ENCODE data around the gene TBXAS1. TPM values are rescaled to one million over a fixed set of nuclear protein-coding genes. Genes with fewer than 3 reads are reported as not detected.

The TBXAS1 gene
- total and polyA plus RNA-seq, 5 donors from 2014 or later: 5.2 to 21.2 (median 11.3) TPM

DNA sequence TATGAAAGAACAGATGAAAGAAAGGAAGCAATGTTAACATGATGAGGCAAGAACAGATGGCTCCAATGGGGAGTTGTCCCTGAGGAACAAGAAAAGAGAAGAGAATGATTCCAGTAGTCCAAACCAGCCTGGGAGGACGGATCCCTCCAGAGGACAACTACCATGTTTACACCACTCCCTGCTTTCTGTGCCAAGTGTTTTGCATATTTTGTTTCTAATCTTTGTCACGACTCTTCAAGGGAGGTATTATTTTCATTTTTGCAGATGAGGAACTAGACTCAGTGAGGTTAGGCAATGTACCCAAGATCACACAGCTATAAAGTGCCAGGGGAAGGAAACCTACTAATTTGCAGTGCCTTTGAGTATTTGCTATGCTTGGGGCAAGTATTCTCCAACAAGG is 117.5 kb downstream of the TBXAS1 start:
- no peaks in the 10 kb centered on the region for H3K36me3 ChIP-seq (ENCODE audit: control insufficient read depth, insufficient read depth, low read length)

DNA sequence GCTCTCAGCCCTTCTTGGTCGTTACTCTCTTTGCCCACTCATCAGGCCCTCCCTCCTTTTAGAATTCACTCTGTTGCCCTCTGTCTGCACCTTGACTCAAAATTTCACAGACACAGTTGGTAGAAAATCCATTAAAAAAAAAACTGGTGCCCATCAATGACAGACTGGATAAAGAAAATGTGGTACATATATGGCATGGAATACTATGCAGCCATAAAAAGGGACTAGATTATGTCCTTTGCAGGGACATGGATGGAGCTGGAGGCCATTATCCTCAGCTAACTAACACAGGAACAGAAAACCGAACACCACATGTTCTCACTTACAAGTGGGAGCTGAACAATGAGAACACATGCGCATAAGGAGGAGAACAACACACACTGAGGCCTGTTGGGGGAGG is 118.0 kb downstream of the TBXAS1 start:
- Histone ChIP-seq H3K9me3 (ENCODE audit: control insufficient read depth in 2 of 2, low read length in 2 of 2) (peaks cover 3 to 7% of the 10 kb centered on the region in 2 experiments), H3K36me3 (ENCODE audit: control insufficient read depth, insufficient read depth, low read length) (no peaks in the 10 kb centered on the region), H3K27ac (ENCODE audit: insufficient read depth, low read length, poor library complexity, severe bottlenecking) (no peak overlapping the region), H3K4me1 (ENCODE audit: control insufficient read depth, insufficient read depth, low read length, poor library complexity, severe bottlenecking) (no peaks in the 10 kb centered on the region), H3K4me3 (ENCODE audit: low read depth, low read length) (no peak overlapping the region), H3K27me3 (ENCODE audit: control insufficient read depth, insufficient read depth, low read length) (peaks cover 9% of the 10 kb centered on the region)
- peaks cover 0 to 4% (median 0%) of the 10 kb centered on the region in 4 donors for H3K4me1 Mint-ChIP-seq
- no peak overlapping the region for H3K27ac Mint-ChIP-seq
- peaks cover 0 to 21% (median 5%) of the 10 kb centered on the region in 7 donors for H3K9me3 Mint-ChIP-seq
- H3K4me3 Mint-ChIP-seq: no peak overlapping the region
- DNase-seq: no peak
- peaks cover 26% of the 10 kb centered on the region for H3K27me3 Mint-ChIP-seq
- H3K36me3 Mint-ChIP-seq: no peaks in the 10 kb centered on the region
- no peak for ATAC-seq (ENCODE audit: low read depth in 2 of 2)

More for the DNA sequence above, 117.5 kb downstream of the TBXAS1 start:
- DNase-seq (no peak), ATAC-seq (ENCODE audit: low read depth in 2 of 2) (no peak)
- Mint-ChIP-seq H3K4me3 (no peak overlapping the region), H3K9me3 (peaks cover 0 to 21% (median 5%) of the 10 kb centered on the region in 7 donors), H3K36me3 (no peaks in the 10 kb centered on the region), H3K27me3 (peaks cover 26% of the 10 kb centered on the region), H3K4me1 (peaks cover 0 to 4% (median 0%) of the 10 kb centered on the region in 4 donors), H3K27ac (no peak overlapping the region)
- Histone ChIP-seq H3K9me3 (ENCODE audit: control insufficient read depth in 2 of 2, low read length in 2 of 2) (peaks cover 3 to 7% of the 10 kb centered on the region in 2 experiments), H3K4me1 (ENCODE audit: control insufficient read depth, insufficient read depth, low read length, poor library complexity, severe bottlenecking) (no peaks in the 10 kb centered on the region), H3K27me3 (ENCODE audit: control insufficient read depth, insufficient read depth, low read length) (peaks cover 9% of the 10 kb centered on the region), H3K27ac (ENCODE audit: insufficient read depth, low read length, poor library complexity, severe bottlenecking) (no peak overlapping the region), H3K4me3 (ENCODE audit: low read depth, low read length) (no peak overlapping the region)

DNA sequence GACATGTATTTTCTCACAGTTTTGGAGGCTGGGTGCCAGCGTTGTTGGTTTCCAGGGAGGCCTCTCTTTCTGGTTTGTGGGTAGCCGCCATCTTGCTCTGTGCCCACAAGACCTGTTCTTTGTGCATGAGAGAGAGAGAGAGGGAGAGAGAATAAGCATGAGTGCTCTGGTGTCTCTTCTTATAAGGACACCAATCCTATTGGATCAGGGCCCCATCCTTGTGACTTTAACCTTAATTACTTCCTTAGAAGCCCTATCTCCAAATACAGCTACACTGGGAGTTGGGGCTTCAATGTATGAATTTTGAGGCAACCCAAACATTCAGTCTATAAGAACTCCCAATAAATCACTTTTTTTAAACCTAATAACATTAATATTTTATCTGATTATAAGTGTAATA is 119.1 kb downstream of the TBXAS1 start:
- peaks cover 0 to 4% (median 0%) of the 10 kb centered on the region in 4 donors for H3K4me1 Mint-ChIP-seq
- no peak overlapping the region for H3K27ac Mint-ChIP-seq
- Histone ChIP-seq H3K4me1 (ENCODE audit: control insufficient read depth, insufficient read depth, low read length, poor library complexity, severe bottlenecking) (no peaks in the 10 kb centered on the region), H3K27me3 (ENCODE audit: control insufficient read depth, insufficient read depth, low read length) (peaks cover 6% of the 10 kb centered on the region), H3K4me3 (ENCODE audit: low read depth, low read length) (no peak overlapping the region), H3K36me3 (ENCODE audit: control insufficient read depth, insufficient read depth, low read length) (no peaks in the 10 kb centered on the region), H3K27ac (ENCODE audit: insufficient read depth, low read length, poor library complexity, severe bottlenecking) (no peak overlapping the region), H3K9me3 (ENCODE audit: control insufficient read depth in 2 of 2, low read length in 2 of 2) (peaks cover 3 to 7% of the 10 kb centered on the region in 2 experiments)
- no peak overlapping the region for H3K4me3 Mint-ChIP-seq
- peaks cover 26% of the 10 kb centered on the region for H3K27me3 Mint-ChIP-seq
- H3K9me3 Mint-ChIP-seq: peaks cover 0 to 21% (median 5%) of the 10 kb centered on the region in 7 donors
- ATAC-seq (ENCODE audit: low read depth in 2 of 2) (no peak), DNase-seq (no peak)
- no peaks in the 10 kb centered on the region for H3K36me3 Mint-ChIP-seq

DNA sequence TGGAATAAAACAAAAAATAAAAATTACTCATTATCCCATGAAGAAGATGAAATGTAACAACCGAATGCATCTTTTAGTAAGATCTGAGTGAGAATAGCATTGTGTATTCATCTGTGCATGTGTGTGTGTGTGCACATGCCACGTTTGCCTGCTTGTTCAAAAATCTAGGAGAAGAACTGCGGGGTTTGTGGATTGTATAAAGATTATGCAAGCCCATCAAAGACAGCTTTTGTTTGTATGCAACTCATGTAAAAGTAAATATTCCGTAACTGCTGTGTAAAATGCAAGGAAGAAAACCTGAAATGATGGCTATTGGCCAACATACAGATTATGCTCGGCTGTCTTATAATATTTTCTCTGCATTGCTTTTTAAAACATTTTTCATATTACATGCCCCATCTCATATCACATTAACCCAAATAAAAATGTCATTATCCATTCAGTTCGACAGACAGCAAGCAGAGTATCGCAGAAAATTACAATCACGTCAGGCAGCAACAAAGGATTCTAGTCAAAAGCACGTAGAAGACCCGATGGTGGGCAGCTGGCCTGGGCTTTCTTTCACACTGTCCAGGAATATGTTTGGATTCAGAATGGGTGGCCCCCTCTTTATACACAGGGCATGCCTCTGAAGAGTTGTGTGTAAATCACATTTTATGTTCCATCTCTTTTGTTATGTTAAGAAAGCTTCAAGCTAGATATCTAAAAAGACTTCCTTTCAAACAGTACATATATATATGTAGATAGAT is 119.7 kb downstream of the TBXAS1 start:
- peaks cover 0 to 21% (median 5%) of the 10 kb centered on the region in 7 donors for H3K9me3 Mint-ChIP-seq
- no peaks in the 10 kb centered on the region for H3K36me3 ChIP-seq (ENCODE audit: control insufficient read depth, insufficient read depth, low read length)
- peaks cover 6% of the 10 kb centered on the region for H3K27me3 ChIP-seq (ENCODE audit: control insufficient read depth, insufficient read depth, low read length)
- peaks cover 0 to 4% (median 0%) of the 10 kb centered on the region in 4 donors for H3K4me1 Mint-ChIP-seq
- no peaks in the 10 kb centered on the region for H3K4me1 ChIP-seq (ENCODE audit: control insufficient read depth, insufficient read depth, low read length, poor library complexity, severe bottlenecking)
- no peaks in the 10 kb centered on the region for H3K36me3 Mint-ChIP-seq
- H3K27me3 Mint-ChIP-seq: peaks cover 26% of the 10 kb centered on the region
- no peak for ATAC-seq (ENCODE audit: low read depth in 2 of 2)
- H3K4me3 ChIP-seq (ENCODE audit: low read depth, low read length): no peak overlapping the region
- H3K4me3 Mint-ChIP-seq: no peak overlapping the region
- DNase-seq: no peak
- H3K9me3 ChIP-seq (ENCODE audit: control insufficient read depth in 2 of 2, low read length in 2 of 2): peaks cover 3 to 7% of the 10 kb centered on the region in 2 experiments
- no peak overlapping the region for H3K27ac ChIP-seq (ENCODE audit: insufficient read depth, low read length, poor library complexity, severe bottlenecking)
- H3K27ac Mint-ChIP-seq: no peak overlapping the region

DNA sequence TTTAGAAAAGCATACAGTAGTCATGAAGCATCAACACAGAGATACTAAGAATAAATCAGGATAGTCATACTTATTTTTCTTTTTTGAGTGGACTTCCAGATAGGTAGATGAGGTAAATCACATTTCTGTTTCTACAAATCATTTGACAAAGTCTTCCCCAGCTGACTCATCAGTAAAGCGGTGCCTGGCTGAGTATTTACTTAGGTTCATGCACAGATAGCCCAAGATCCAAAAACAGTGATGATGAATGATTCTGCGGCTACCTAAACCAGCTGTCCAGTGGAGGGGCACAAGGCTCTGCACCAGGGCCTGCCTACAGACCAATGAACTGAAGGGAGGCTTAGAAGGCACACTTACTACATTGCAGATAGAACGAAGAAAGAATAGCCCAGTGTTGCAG is 120.6 kb downstream of the TBXAS1 start:
- Mint-ChIP-seq H3K36me3 (no peaks in the 10 kb centered on the region), H3K4me3 (no peak overlapping the region), H3K27me3 (peaks cover 18% of the 10 kb centered on the region), H3K9me3 (peaks cover 0 to 21% (median 5%) of the 10 kb centered on the region in 7 donors), H3K27ac (no peak overlapping the region), H3K4me1 (peaks cover 0 to 4% (median 0%) of the 10 kb centered on the region in 4 donors)
- DNase-seq (no peak), ATAC-seq (ENCODE audit: low read depth in 2 of 2) (no peak)
- Histone ChIP-seq H3K4me3 (ENCODE audit: low read depth, low read length) (no peak overlapping the region), H3K27me3 (ENCODE audit: control insufficient read depth, insufficient read depth, low read length) (peaks cover 6% of the 10 kb centered on the region), H3K9me3 (ENCODE audit: control insufficient read depth in 2 of 2, low read length in 2 of 2) (peaks cover 3 to 7% of the 10 kb centered on the region in 2 experiments), H3K27ac (ENCODE audit: insufficient read depth, low read length, poor library complexity, severe bottlenecking) (no peak overlapping the region), H3K36me3 (ENCODE audit: control insufficient read depth, insufficient read depth, low read length) (no peaks in the 10 kb centered on the region), H3K4me1 (ENCODE audit: control insufficient read depth, insufficient read depth, low read length, poor library complexity, severe bottlenecking) (no peaks in the 10 kb centered on the region)

DNA sequence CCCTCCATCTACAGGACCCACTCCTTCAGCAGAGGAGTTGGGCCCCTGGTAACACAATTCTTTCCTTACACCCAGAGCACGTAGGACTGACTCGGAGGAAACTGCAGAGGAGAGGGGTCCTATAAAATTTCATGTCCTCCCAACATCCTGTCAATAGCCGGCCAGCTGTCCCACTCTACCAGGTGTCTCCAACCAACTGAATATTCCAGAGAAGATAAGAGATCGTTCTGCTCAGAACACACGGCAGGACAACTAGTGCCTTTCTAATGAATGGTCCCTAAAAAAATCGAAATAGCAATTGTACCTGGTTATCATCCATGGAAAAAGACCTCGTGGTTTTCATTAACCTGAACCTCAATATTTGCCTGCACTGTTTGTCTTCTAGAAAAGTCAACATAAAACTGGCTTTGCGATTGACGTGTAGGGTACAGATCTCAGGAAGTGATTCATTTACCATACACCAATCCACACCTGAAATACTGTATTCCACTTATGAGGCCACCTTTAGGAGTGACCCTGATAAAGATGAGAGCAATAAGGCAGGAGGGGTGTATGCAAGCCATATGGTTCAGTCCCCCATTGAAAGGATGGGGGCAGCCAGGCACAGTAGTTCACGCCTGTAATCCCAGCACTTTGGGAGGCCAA is 121.9 kb downstream of the TBXAS1 start:
- no peak for DNase-seq
- ATAC-seq (ENCODE audit: low read depth in 2 of 2): no peak
- H3K27me3 ChIP-seq (ENCODE audit: control insufficient read depth, insufficient read depth, low read length): peaks cover 2% of the 10 kb centered on the region
- H3K27me3 Mint-ChIP-seq: peaks cover 4% of the 10 kb centered on the region
- no peak overlapping the region for H3K27ac Mint-ChIP-seq
- peaks cover 0 to 4% (median 0%) of the 10 kb centered on the region in 4 donors for H3K4me1 Mint-ChIP-seq
- H3K27ac ChIP-seq (ENCODE audit: insufficient read depth, low read length, poor library complexity, severe bottlenecking): no peak overlapping the region
- H3K36me3 Mint-ChIP-seq: no peaks in the 10 kb centered on the region
- no peak overlapping the region for H3K4me3 Mint-ChIP-seq
- H3K9me3 Mint-ChIP-seq: peaks cover 0 to 11% (median 5%) of the 10 kb centered on the region in 7 donors
- H3K4me3 ChIP-seq (ENCODE audit: low read depth, low read length): no peak overlapping the region
- no peaks in the 10 kb centered on the region for H3K4me1 ChIP-seq (ENCODE audit: control insufficient read depth, insufficient read depth, low read length, poor library complexity, severe bottlenecking)
- H3K36me3 ChIP-seq (ENCODE audit: control insufficient read depth, insufficient read depth, low read length): no peaks in the 10 kb centered on the region
- no peaks in the 10 kb centered on the region for H3K9me3 ChIP-seq (ENCODE audit: control insufficient read depth in 2 of 2, low read length in 2 of 2)

DNA sequence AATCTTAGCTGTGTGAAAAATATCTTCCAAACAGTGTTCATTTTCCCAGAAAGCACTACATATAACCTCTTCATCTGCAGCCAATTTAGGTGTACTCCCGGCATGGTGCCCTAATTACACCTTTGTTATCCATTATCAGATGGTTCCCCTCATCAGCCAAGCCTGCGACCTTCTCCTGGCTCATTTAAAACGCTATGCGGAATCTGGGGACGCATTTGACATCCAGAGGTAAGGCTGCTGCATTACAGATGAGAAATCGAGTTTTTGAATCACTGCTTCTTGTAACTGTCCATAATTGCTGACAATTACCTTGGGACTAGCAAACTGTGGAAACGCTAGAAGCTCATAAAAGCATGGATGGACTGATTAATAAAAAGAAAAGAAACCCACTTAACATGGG is 124.2 kb downstream of the TBXAS1 start:
- no peak overlapping the region for H3K27ac Mint-ChIP-seq
- Histone ChIP-seq H3K27ac (ENCODE audit: insufficient read depth, low read length, poor library complexity, severe bottlenecking) (no peak overlapping the region), H3K4me3 (ENCODE audit: low read depth, low read length) (no peak overlapping the region), H3K36me3 (ENCODE audit: control insufficient read depth, insufficient read depth, low read length) (no peaks in the 10 kb centered on the region), H3K27me3 (ENCODE audit: control insufficient read depth, insufficient read depth, low read length) (no peaks in the 10 kb centered on the region), H3K9me3 (ENCODE audit: control insufficient read depth in 2 of 2, low read length in 2 of 2) (no peaks in the 10 kb centered on the region), H3K4me1 (ENCODE audit: control insufficient read depth, insufficient read depth, low read length, poor library complexity, severe bottlenecking) (no peaks in the 10 kb centered on the region)
- H3K9me3 Mint-ChIP-seq: peaks cover 0 to 2% (median 0%) of the 10 kb centered on the region in 7 donors
- peaks cover 0 to 4% (median 0%) of the 10 kb centered on the region in 4 donors for H3K4me1 Mint-ChIP-seq
- no peak overlapping the region for H3K4me3 Mint-ChIP-seq
- H3K36me3 Mint-ChIP-seq: no peaks in the 10 kb centered on the region
- no peak for ATAC-seq (ENCODE audit: low read depth in 2 of 2)
- no peaks in the 10 kb centered on the region for H3K27me3 Mint-ChIP-seq
- no peak for DNase-seq
